COR-L47 (cell line): ENCODE measurements around the gene GRPEL1.
"Not testable (repeated sequence)": the region's sequence is repeated elsewhere in the genome, so short reads cannot be mapped to it uniquely, and the experiment has no call there.

Experiments
- DNase-seq: peaks from one replicate; lab custom pipeline; 2025; lab: John Stamatoyannopoulos, UW

Gene GRPEL1

DNA sequence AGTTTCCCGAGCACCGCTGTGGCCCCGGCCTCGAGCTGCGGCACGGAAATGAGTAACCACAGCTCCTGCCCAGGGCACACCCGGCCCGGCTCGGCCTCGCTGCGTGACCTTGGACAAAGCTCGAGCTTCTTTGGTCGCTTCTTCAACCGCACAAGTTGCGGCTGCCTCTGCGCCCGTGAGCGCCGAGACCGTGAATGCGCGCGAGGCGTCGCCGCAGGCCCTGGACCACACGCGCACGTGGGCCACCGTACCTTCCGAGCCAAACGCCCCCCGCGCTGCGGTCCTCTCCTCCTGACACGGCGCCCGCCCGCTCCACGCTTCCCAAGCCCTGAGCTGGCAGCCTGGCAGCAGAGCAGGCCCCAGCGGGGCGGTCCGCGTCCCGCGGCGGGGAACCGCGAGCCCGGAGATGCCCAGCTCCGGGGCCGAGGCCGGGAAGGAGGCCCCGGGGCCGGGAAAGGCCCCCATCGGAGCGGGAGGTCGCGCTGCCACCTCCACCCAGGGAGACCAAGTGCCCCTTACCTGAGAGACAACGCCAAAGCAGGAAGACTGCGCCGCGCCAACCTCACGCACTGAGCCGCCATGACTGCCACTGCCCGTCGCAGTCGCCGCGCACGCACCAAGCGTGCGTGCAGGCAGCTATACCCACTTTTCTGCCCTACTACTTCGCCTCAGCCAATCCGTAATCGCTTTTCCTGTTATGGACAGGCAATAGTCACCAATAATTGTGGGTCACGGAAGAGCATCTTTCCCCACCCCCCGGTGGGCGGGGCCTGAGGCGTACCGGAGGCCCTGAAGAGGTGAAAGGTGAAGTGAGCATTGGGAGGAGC lies at the start of gene GRPEL1:
Gene GRPEL1 (minus strand): TSS at position 613 of the 827 bp plus-strand sequence. CDS start 32 bp downstream, at position 581.
- DNase-seq: peak; percentile 98

GRCh38 chr4:7116705-7117104 lies 48.8 kb upstream of the GRPEL1 start:
- DNase-seq: no peak

- no peak for DNase-seq
Observed at GRCh38 chr4:7115557-7116340, 47.9 kb upstream of the GRPEL1 start.

DNA sequence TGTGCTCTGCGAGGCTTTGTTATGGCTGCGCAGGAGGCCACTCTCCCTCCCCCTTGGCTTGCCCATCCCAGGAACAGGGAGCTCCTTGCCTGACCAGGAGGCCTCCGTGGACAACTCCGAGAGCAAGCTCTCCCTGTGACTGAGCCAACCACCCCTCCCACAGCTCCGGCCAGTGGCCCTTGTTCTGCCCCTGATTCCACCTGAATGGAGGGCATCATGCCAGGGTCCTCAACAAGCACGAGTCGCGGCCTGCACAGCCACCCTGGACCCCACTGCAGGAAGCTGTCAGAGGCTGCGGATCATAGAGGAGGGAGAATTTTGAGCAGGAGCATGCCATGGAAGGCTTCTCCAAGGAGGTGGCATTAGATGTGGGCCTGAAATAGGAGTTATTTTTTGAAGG lies 44.8 kb upstream of the GRPEL1 start:
- no peak for DNase-seq

- no peak for DNase-seq
Observed at GRCh38 chr4:7111441-7111840, 43.6 kb upstream of the GRPEL1 start.

- DNase-seq: no peak
Observed at GRCh38 chr4:7110546-7110945, 42.7 kb upstream of the GRPEL1 start.

DNA sequence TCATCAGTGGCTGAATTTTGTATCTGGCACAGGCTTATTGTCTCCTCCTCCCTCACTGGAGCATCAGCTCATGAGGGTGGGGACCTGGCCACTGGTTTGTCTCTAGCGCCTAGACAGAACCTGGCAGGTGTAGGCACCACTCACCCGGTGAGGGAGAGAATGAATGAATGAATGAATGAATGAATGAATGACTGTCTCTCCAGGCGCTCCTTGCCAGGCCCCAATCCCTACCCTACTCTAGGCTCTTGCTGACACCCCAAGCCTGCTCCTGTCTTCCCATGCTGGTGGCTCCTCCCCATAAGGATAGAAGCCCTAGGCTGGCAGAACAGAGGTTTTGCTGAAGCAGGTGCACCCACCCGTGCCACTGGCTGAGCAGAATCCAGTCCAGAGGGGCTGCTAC lies 41.3 kb upstream of the GRPEL1 start:
- DNase-seq: no peak

DNA sequence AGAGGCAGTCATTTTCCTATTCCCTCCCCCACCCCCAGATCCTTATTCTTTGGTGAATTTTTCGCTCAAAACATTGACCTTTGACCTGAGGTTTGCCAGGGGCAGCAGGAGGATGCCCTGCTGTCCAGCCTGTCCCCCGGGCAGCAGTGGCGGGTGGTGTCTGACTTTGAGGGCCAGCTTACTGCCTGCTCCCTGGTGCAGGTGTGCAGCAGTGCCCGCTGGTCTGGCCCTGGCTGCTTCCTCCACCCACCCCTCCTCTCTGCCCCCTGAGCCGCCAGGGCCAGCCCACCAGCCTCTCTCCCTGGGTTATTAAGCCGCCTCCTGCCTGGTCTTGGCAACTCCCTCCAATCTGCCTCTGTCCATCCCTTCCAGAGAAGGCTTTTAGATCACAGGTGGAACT lies 40.8 kb upstream of the GRPEL1 start:
- no peak for DNase-seq

DNA sequence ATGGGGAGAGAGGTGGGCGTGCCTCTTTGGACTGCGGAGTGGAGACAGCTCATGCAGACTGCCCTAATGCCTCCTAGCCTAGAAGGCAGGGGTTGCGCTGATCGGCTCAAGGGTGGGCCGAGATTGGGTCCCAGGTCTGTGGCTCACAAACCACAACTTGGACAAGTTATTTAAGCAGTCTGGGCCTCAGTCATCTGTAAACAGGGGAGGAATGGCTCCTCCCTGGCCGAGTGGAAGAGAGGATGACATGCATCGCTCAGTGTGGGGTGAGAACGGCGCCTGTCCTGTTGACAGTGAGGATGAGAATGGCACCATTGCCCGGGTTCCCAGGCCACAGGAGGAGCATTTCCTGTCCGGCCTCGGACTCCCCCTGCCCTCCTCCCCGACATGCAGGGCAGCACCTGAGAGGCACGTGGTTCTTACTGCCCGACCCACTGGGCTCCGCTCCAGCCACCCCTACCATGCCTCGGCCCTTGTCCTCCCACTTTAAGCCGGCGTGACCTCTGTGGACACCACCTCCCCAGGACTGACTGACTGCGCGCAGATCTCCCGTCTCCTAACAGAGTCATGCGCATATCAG lies 40.3 kb upstream of the GRPEL1 start:
- no peak for DNase-seq

GRCh38 chr4:7107166-7107905 lies 39.5 kb upstream of the GRPEL1 start:
- DNase-seq: no peak

- DNase-seq: no peak
Observed at GRCh38 chr4:7105276-7105675, 37.4 kb upstream of the GRPEL1 start.

- DNase-seq: no peak
Observed at GRCh38 chr4:7104366-7105031, 36.6 kb upstream of the GRPEL1 start.

DNA sequence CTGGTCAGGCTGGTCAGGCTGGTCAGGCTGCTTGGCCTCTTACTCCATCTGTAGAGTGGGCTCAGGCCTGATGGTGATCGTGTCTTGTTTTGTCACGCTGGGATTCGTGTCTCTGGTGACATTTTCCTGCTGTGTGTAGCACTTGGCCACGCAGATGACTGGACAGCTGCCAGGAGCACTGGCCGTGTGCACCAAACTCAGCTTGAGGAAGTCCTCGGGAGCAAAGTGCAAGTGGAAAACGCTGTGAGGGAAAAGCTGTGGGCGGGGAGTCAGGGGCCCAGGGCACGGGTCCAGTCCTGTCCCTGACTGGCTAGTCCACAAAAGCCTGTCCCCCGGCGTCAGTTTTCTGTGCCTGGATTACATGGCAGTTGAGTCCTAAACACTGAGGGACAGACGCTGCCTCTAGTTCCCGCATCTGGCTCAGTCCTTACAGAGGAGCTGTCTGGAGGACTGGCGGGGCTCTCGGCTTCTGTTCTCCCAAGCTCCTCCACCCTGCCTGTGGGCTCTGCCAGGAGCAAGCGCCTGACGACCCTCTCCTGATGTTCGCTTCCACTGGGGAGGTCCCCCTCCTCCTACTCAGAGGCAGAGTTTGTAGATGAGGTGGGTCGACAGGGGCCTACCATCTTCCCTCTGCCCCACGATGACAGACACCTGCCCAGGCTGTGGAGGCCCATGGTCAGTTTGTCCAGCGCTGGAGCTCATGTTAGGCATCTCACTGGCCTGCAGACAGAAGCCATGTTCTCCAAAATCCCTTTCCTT lies 35.9 kb upstream of the GRPEL1 start:
- peak; percentile 13 for DNase-seq

GRCh38 chr4:7103031-7103606 lies 35.3 kb upstream of the GRPEL1 start:
- peak; percentile 58 for DNase-seq

- DNase-seq: not testable (repeated sequence)
Observed at GRCh38 chr4:7102516-7102909, 34.6 kb upstream of the GRPEL1 start.

- DNase-seq: no peak
Observed at GRCh38 chr4:7101692-7102515, 34.0 kb upstream of the GRPEL1 start.

GRCh38 chr4:7096236-7096635 lies 28.4 kb upstream of the GRPEL1 start:
- DNase-seq: no peak

GRCh38 chr4:7095611-7096155 lies 27.8 kb upstream of the GRPEL1 start:
- DNase-seq: no peak

- DNase-seq: no peak
Observed at GRCh38 chr4:7094916-7095315, 27.1 kb upstream of the GRPEL1 start.
